KMS-11 (cell line): ENCODE results near the gene MYO7B.

Source experiments
- H2AFZ ChIP-seq: fragments of 200-600 bp; sonication (generic); 2 replicates; pipeline ENCODE4 v1.6.1; 2016; ENCODE audit warnings: antibody characterized with exemption, mixed run types, low read depth
- H3K27ac ChIP-seq: fragments of 200-600 bp; sonication (generic); 2 replicates; pipeline ENCODE4 v1.6.1; 2016; ENCODE audit warnings: mild to moderate bottlenecking, mixed run types
- H3K27me3 ChIP-seq: fragments of 200-600 bp; sonication (generic); 2 replicates; pipeline ENCODE4 v1.6.1; 2017; ENCODE audit warnings: mild to moderate bottlenecking, low read depth, mixed run types, moderate library complexity; ENCODE audit not compliant: insufficient read depth
- H3K36me3 ChIP-seq: fragments of 200-600 bp; sonication (generic); 2 replicates; pipeline ENCODE4 v1.6.1; 2017; ENCODE audit warnings: mild to moderate bottlenecking, mixed run types; ENCODE audit not compliant: insufficient read depth
- H3K4me1 ChIP-seq: fragments of 200-600 bp; sonication (generic); 2 replicates; pipeline ENCODE4 v1.6.1; 2016; ENCODE audit warnings: mild to moderate bottlenecking, low read depth, mixed run types; ENCODE audit not compliant: poor library complexity, severe bottlenecking
- H3K4me2 ChIP-seq: fragments of 200-600 bp; sonication (generic); 2 replicates; pipeline ENCODE4 v1.7.0; 2016; ENCODE audit warnings: mild to moderate bottlenecking, mixed run types
- H3K4me3 ChIP-seq: fragments of 200-600 bp; sonication (generic); IDR thresholded peaks from 2 replicates; pipeline ENCODE4 v1.6.1; 2017; ENCODE audit warnings: low read depth, low read length, mixed read lengths; ENCODE audit not compliant: insufficient read depth
- H3K79me2 ChIP-seq: fragments of 200-600 bp; sonication (generic); 2 replicates; pipeline ENCODE4 v1.6.1; 2016; ENCODE audit warnings: low read depth, mixed run types; ENCODE audit not compliant: insufficient read depth
- H3K9ac ChIP-seq: fragments of 200-600 bp; sonication (generic); 2 replicates; pipeline ENCODE4 v1.6.1; 2016; ENCODE audit warnings: mild to moderate bottlenecking, mixed run types
- H4K20me1 ChIP-seq: fragments of 200-600 bp; sonication (generic); 2 replicates; pipeline ENCODE4 v1.6.1; 2016; ENCODE audit warnings: mild to moderate bottlenecking, mixed run types; ENCODE audit not compliant: insufficient read depth
- TF ChIP-seq, protein P1 (sequence below): fragments of 200-600 bp; sonication (generic); conservative IDR thresholded peaks from 2 replicates; pipeline ENCODE4 v1.6.1; 2017; ENCODE audit warnings: low read depth, mild to moderate bottlenecking, antibody characterized with exemption, low read length, moderate library complexity, mixed read lengths

The MYO7B gene

DNA sequence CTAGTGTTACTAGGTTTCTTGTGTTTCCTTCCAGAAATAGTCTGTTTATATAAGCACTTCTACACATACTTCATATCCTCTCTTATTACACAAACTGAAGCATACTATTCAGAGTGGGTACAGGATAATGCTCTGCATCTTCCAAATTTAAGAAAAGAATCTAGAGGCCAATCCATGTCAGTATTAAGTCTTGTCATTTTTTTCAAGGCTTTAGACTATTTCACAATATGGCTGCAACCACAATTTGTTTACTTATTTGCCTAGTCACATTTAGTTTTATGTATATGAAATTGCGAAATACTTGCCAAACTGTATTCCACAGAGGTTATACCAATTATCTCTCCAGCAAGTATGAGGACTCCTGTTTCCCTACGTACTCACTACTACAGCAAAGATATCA, 37.1 kb upstream of the MYO7B start:
- Histone ChIP-seq H2AFZ (no peak overlapping the region), H3K79me2 (no peaks in the 10 kb centered on the region), H3K4me3 (no peak overlapping the region), H3K27me3 (no peaks in the 10 kb centered on the region), H3K27ac (no peak overlapping the region), H3K36me3 (peaks cover 9% of the 10 kb centered on the region; the same call in 1 of the 2 replicates), H4K20me1 (no peaks in the 10 kb centered on the region), H3K4me1 (no peaks in the 10 kb centered on the region), H3K9ac (no peak overlapping the region), H3K4me2 (no peak overlapping the region)
- TF ChIP-seq, protein P1, sequence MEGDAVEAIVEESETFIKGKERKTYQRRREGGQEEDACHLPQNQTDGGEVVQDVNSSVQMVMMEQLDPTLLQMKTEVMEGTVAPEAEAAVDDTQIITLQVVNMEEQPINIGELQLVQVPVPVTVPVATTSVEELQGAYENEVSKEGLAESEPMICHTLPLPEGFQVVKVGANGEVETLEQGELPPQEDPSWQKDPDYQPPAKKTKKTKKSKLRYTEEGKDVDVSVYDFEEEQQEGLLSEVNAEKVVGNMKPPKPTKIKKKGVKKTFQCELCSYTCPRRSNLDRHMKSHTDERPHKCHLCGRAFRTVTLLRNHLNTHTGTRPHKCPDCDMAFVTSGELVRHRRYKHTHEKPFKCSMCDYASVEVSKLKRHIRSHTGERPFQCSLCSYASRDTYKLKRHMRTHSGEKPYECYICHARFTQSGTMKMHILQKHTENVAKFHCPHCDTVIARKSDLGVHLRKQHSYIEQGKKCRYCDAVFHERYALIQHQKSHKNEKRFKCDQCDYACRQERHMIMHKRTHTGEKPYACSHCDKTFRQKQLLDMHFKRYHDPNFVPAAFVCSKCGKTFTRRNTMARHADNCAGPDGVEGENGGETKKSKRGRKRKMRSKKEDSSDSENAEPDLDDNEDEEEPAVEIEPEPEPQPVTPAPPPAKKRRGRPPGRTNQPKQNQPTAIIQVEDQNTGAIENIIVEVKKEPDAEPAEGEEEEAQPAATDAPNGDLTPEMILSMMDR, result no peak

DNA sequence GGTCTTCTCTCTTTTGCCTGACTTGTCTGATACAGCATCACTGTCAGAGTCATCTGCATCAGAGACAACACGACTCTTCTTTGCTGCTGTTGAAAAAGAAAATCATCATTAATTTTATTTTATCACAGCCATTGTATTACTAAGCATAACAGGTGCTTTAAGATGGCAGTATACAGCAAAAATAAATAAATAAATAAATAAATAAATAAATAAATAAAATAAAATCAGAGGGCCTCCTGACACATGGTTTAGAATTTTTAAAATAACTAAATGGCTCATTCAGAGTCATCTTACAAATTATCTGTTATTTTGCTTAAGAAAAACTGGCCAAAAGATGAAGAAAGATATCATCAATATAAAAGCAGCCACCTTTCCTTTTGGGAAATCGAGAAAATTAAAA, 32.0 kb upstream of the MYO7B start:
- no peak overlapping the region for H3K4me2 ChIP-seq
- H3K4me1 ChIP-seq, result no peaks in the 10 kb centered on the region
- H3K27me3 ChIP-seq, result no peaks in the 10 kb centered on the region
- peaks cover 14% of the 10 kb centered on the region; the same call in 1 of the 2 replicates for H3K36me3 ChIP-seq
- H2AFZ ChIP-seq, result no peak overlapping the region
- H3K79me2 ChIP-seq, result peaks cover 21% of the 10 kb centered on the region
- H3K4me3 ChIP-seq, result no peak overlapping the region
- TF ChIP-seq, protein P1, result no peak
- no peaks in the 10 kb centered on the region for H4K20me1 ChIP-seq
- no peak overlapping the region for H3K9ac ChIP-seq
- H3K27ac ChIP-seq, result no peak overlapping the region

GRCh38 chr2:127504552-127505430, 30.7 kb upstream of the MYO7B start:
- Histone ChIP-seq H3K4me3 (no peak overlapping the region), H3K27me3 (no peaks in the 10 kb centered on the region), H3K79me2 (peaks cover 34% of the 10 kb centered on the region), H4K20me1 (no peaks in the 10 kb centered on the region), H3K4me2 (no peak overlapping the region), H3K9ac (no peak overlapping the region), H3K27ac (no peak overlapping the region), H3K4me1 (no peaks in the 10 kb centered on the region), H2AFZ (no peak overlapping the region), H3K36me3 (peaks cover 14% of the 10 kb centered on the region; the same call in 1 of the 2 replicates)
- TF ChIP-seq, protein P1, result no peak

- H3K9ac ChIP-seq, result no peak overlapping the region
- H4K20me1 ChIP-seq, result no peaks in the 10 kb centered on the region
- TF ChIP-seq, protein P1, result no peak
Observed at GRCh38 chr2:127506510-127506909, 29.0 kb upstream of the MYO7B start.

More at GRCh38 chr2:127506510-127506909, 29.0 kb upstream of the MYO7B start:
- H3K36me3 ChIP-seq, result peaks cover 14% of the 10 kb centered on the region; the same call in 1 of the 2 replicates
- H3K4me3 ChIP-seq, result no peak overlapping the region
- no peak overlapping the region for H3K4me2 ChIP-seq
- H3K27ac ChIP-seq, result no peak overlapping the region
- H2AFZ ChIP-seq, result no peak overlapping the region
- H3K79me2 ChIP-seq, result peaks cover 51% of the 10 kb centered on the region
- H3K4me1 ChIP-seq, result no peaks in the 10 kb centered on the region
- H3K27me3 ChIP-seq, result no peaks in the 10 kb centered on the region
